IMR-90 (cell line): ENCODE data around the gene IL5RA. TPM values are rescaled to one million over a fixed set of nuclear protein-coding genes. Genes with fewer than 3 reads are reported as not detected.

Experiments
- ATAC-seq: fragments of 200-7000 bp; cut with Tn5 transposase; 2 replicates; pipeline ENCODE4 v1.9.1; 2020; ENCODE audit warnings: low read depth, mild to moderate bottlenecking, moderate library complexity
- BruUV-seq: library from RNA; stranded (reverse); fragments of 400-500 nt; replicated peaks from 2 replicates; lab custom pipeline; 2021; lab: Mats Ljungman, UMichigan
- CTCF ChIA-PET: fragments of 300-600 bp; formaldehyde crosslinking; extraction: SDS; loops from one replicate; lab custom pipeline; 2021; ENCODE audit warnings: antibody characterized with exemption; lab: Yijun Ruan, JAX
- POLR2A ChIA-PET: fragments of 300-600 bp; sonication (Branson Sonifier 250); formaldehyde crosslinking; loops from one replicate; lab custom pipeline; 2022; ENCODE audit warnings: antibody characterized with exemption; ENCODE audit not compliant: unreplicated experiment; lab: Charles Lee
- DNase-seq: peaks from one replicate; pipeline ENCODE4 v3.0.0; 2013
- H2AFZ ChIP-seq: replicated peaks from 2 replicates; pipeline ENCODE3; 2013; ENCODE audit warnings: low read length, mild to moderate bottlenecking; ENCODE audit not compliant: poor library complexity
- H2AK5ac ChIP-seq: 2 replicates; pipeline ENCODE4 v1.6.1; 2013; ENCODE audit warnings: low read depth, low read length, inconsistent platforms
- H2AK9ac ChIP-seq: replicated peaks from 2 replicates; pipeline ENCODE3; 2013; ENCODE audit warnings: mild to moderate bottlenecking, low read depth, low read length, moderate library complexity; ENCODE audit not compliant: poor library complexity
- H2BK120ac ChIP-seq: 2 replicates; pipeline ENCODE4 v1.6.1; 2013; ENCODE audit warnings: low read depth, low read length, inconsistent platforms
- H2BK15ac ChIP-seq: 3 replicates; pipeline ENCODE4 v1.6.1; 2013; ENCODE audit warnings: low read depth, low read length, inconsistent platforms
- H2BK20ac ChIP-seq: 2 replicates; pipeline ENCODE4 v1.6.1; 2013; ENCODE audit warnings: low read depth, mild to moderate bottlenecking, inconsistent platforms, low read length, moderate library complexity
- H2BK5ac ChIP-seq: 2 replicates; pipeline ENCODE4 v1.6.1; 2013; ENCODE audit warnings: mild to moderate bottlenecking, low read depth, low read length, inconsistent platforms; ENCODE audit not compliant: poor library complexity, severe bottlenecking
- H3K14ac ChIP-seq: replicated peaks from 2 replicates; pipeline ENCODE4 v1.6.1; 2013; ENCODE audit warnings: low read depth, low read length, inconsistent platforms
- H3K18ac ChIP-seq: 2 replicates; pipeline ENCODE4 v1.6.1; 2013; ENCODE audit warnings: low read depth, low read length, control low read depth
- H3K23ac ChIP-seq: 2 replicates; pipeline ENCODE4 v1.6.1; 2013; ENCODE audit warnings: low read depth, low read length, inconsistent platforms
- H3K27ac ChIP-seq: 2 replicates; pipeline ENCODE4 v1.5.1; 2013; ENCODE audit warnings: mild to moderate bottlenecking, control low read depth, low read length; ENCODE audit not compliant: insufficient read depth
- H3K27me3 ChIP-seq: 2 replicates; pipeline ENCODE4 v1.6.1; 2013; ENCODE audit warnings: low read length; ENCODE audit not compliant: control insufficient read depth, insufficient read depth
- H3K36me3 ChIP-seq: 2 replicates; pipeline ENCODE4 v1.6.1; 2013; ENCODE audit warnings: low read length, mixed read lengths; ENCODE audit not compliant: control insufficient read depth, insufficient read depth
- H3K4ac ChIP-seq: 2 replicates; pipeline ENCODE4 v1.6.1; 2013; ENCODE audit warnings: low read depth, low read length, inconsistent platforms
- H3K4me1 ChIP-seq: 2 replicates; pipeline ENCODE4 v1.6.1; 2013; ENCODE audit warnings: low read length, mixed read lengths; ENCODE audit not compliant: control insufficient read depth, insufficient read depth
- H3K4me2 ChIP-seq: 2 replicates; pipeline ENCODE4 v1.6.1; 2013; ENCODE audit warnings: low read depth, mild to moderate bottlenecking, control low read depth, low read length, moderate library complexity
- H3K4me3 ChIP-seq: 2 replicates; pipeline ENCODE4 v1.5.1; 2013; ENCODE audit warnings: low read depth, mild to moderate bottlenecking, control low read depth, low read length, moderate library complexity; ENCODE audit not compliant: insufficient read depth
- H3K56ac ChIP-seq: 2 replicates; pipeline ENCODE4 v1.6.1; 2013; ENCODE audit warnings: low read length, inconsistent platforms; ENCODE audit not compliant: insufficient read depth; ENCODE audit errors: extremely low read depth
- H3K79me1 ChIP-seq, 2 experiments: 2 replicates each; pipeline ENCODE4 v1.6.1; 2013; ENCODE audit warnings: low read length in 2 of 2, inconsistent platforms in 1 of 2, low read depth in 1 of 2
- H3K9ac ChIP-seq: 2 replicates; pipeline ENCODE4 v1.6.1; 2013; ENCODE audit warnings: low read depth, low read length, control low read depth
- H3K9me1 ChIP-seq: 2 replicates; pipeline ENCODE4 v1.6.1; 2013; ENCODE audit warnings: low read length, inconsistent platforms; ENCODE audit not compliant: insufficient read depth
- H3K9me3 ChIP-seq: 2 replicates; pipeline ENCODE4 v1.6.1; 2013; ENCODE audit warnings: low read length; ENCODE audit not compliant: control insufficient read depth, insufficient read depth
- H4K20me1 ChIP-seq: 2 replicates; pipeline ENCODE4 v1.6.1; 2013; ENCODE audit warnings: low read length, inconsistent platforms; ENCODE audit not compliant: insufficient read depth
- H4K5ac ChIP-seq: 2 replicates; pipeline ENCODE4 v1.6.1; 2013; ENCODE audit warnings: mild to moderate bottlenecking, low read depth, low read length, control low read depth
- H4K8ac ChIP-seq, 2 experiments: 2 replicates each; pipeline ENCODE4 v1.6.1; 2013; ENCODE audit warnings: low read depth in 2 of 2, low read length in 2 of 2, control low read depth in 1 of 2, inconsistent platforms in 1 of 2
- H4K91ac ChIP-seq: 2 replicates; pipeline ENCODE4 v1.6.1; 2013; ENCODE audit warnings: low read depth, low read length, inconsistent platforms; ENCODE audit not compliant: insufficient read depth
- CEBPB ChIP-seq: IDR thresholded peaks from 2 replicates; pipeline ENCODE4 v1.6.1; 2012; ENCODE audit warnings: low read depth, low read length, improper control_type of control experiment
- CHD1 ChIP-seq: IDR thresholded peaks from 2 replicates; pipeline ENCODE4 v1.6.1; 2012; ENCODE audit warnings: low read depth, low read length, improper control_type of control experiment
- FOS ChIP-seq: fragments of 150-350 bp; IDR thresholded peaks from 2 replicates; pipeline ENCODE4 v1.6.1; 2016; ENCODE audit warnings: low read depth, low read length
- MAFK ChIP-seq: IDR thresholded peaks from 2 replicates; pipeline ENCODE4 v1.6.1; 2012; ENCODE audit warnings: low read depth, low read length, improper control_type of control experiment
- MAZ ChIP-seq: IDR thresholded peaks from 2 replicates; pipeline ENCODE4 v1.6.1; 2012; ENCODE audit warnings: low read depth, mild to moderate bottlenecking, low read length, improper control_type of control experiment, moderate library complexity, borderline replicate concordance
- MXI1 ChIP-seq: IDR thresholded peaks from 2 replicates; pipeline ENCODE4 v1.6.1; 2012; ENCODE audit warnings: low read depth, mild to moderate bottlenecking, low read length, moderate library complexity, borderline replicate concordance
- POLR2A ChIP-seq: IDR thresholded peaks from 2 replicates; pipeline ENCODE4 v1.6.1; 2012; ENCODE audit warnings: mild to moderate bottlenecking, low read depth, low read length
- WGBS, 2 experiments: methylation state at CpG; one replicate each; pipeline versions ENCODE4 v1.1.5 to v1.1.7; 2013; ENCODE audit warnings: missing lambda C conversion rate in 2 of 2; ENCODE audit not compliant: insufficient read length in 1 of 2; ENCODE audit errors: extremely low coverage in 2 of 2; 5-methylcytosine and 5-hydroxymethylcytosine counted together
- dilution Hi-C: fragments of 300-500 bp; cut with HindIII; formaldehyde crosslinking; loops from one replicate; pipeline ENCODE4 v1.14.3; 2018; ENCODE audit warnings: low sequenced_read_pairs; ENCODE audit not compliant: unreplicated experiment
- in situ Hi-C: fragments of 300-500 bp; cut with MboI; formaldehyde crosslinking; loops from 3 replicates; pipeline ENCODE4 v1.14.3; 2019; ENCODE audit warnings: low sequenced_read_pairs, inconsistent platforms, mixed read lengths
- intact Hi-C: fragments of 100-400 bp; cut with micrococcal nuclease; formaldehyde crosslinking; loops from 2 replicates; pipeline ENCODE4 v1.10.0; 2022
- polyA plus RNA-seq, 3 experiments: library from polyadenylated mRNA; depleted of rRNA; stranded (reverse); fragments of >200 nt; gene quantifications; 2 replicates each; pipeline ENCODE4 v1.2.3, GENCODE V29; 2012; ENCODE audit warnings: low replicate concordance in 1 of 3
- total RNA-seq: library from RNA; depleted of rRNA; stranded (reverse); fragments of >200 nt; gene quantifications from 2 replicates; pipeline ENCODE4 v1.2.3, GENCODE V29; 2012

IL5RA gene
- total and polyA plus RNA-seq, 2 of the 4 experiments (the other 2 are of a cell fraction) = not detected

DNA sequence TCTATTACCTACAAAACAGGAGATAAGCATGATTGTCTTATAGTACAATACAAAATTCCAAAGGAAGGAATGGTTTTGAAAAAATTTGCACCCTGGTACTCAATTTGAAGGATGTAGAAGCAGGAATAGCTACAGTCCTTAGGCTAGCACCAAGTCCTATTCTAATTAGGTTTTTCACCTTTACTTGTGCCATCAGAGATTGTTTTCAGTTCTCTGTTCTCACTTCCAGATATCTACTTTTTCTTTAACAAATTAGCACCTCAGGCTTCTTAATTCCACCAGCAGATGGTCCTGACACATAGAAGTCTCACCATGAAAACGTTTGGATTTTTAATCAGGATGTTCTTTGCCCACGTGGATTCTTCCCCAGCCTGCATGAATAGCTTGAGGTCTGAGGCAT is 43.8 kb downstream of the IL5RA start:
- ATAC-seq (no peak), DNase-seq (no peak)
- no peaks in the 10 kb centered on the region for H3K9me3 ChIP-seq
- no peak overlapping the region for H3K4me3 ChIP-seq
- no peak overlapping the region for H2BK120ac ChIP-seq
- no peak overlapping the region for H3K18ac ChIP-seq
- no peak overlapping the region for H2AFZ ChIP-seq
- H3K23ac ChIP-seq = no peak overlapping the region
- H2AK9ac ChIP-seq = no peak overlapping the region
- H3K9me1 ChIP-seq = no peaks in the 10 kb centered on the region
- BruUV-seq = no TSS peak
- no peak overlapping the region for H4K91ac ChIP-seq
- no peaks in the 10 kb centered on the region for H3K4me1 ChIP-seq
- H3K27me3 ChIP-seq = no peaks in the 10 kb centered on the region
- WGBS, 2 experiments = no CpG with 5 or more reads among the region's 2 CpGs
- H3K4ac ChIP-seq = no peak overlapping the region
- H2AK5ac ChIP-seq = no peak overlapping the region
- POLR2A ChIA-PET = no interaction called here
- H2BK5ac ChIP-seq = no peak overlapping the region
- CTCF ChIA-PET = no interaction called here
- no peak overlapping the region for H4K5ac ChIP-seq
- H3K4me2 ChIP-seq = no peak overlapping the region
- no peak overlapping the region for H2BK15ac ChIP-seq
- H3K27ac ChIP-seq = no peak overlapping the region
- H3K9ac ChIP-seq = no peak overlapping the region
- H2BK20ac ChIP-seq = no peak overlapping the region
- no peak overlapping the region for H4K8ac ChIP-seq
- in situ Hi-C loops = no loop called here
- no peaks in the 10 kb centered on the region for H4K20me1 ChIP-seq
- H3K36me3 ChIP-seq = no peaks in the 10 kb centered on the region
- intact Hi-C loops = no loop called here
- dilution Hi-C loops = no loop called here
- no peak overlapping the region for H3K56ac ChIP-seq
- H3K79me1 ChIP-seq = no peaks in the 10 kb centered on the region
- TF ChIP-seq MXI1 (no peak), MAZ (no peak), POLR2A (no peak), FOS (no peak), CEBPB (no peak), MAFK (no peak), CHD1 (no peak)
- H3K14ac ChIP-seq = no peak overlapping the region
